ENCODE measurements around the gene SEC22B. TPM values are rescaled to one million over a fixed set of nuclear protein-coding genes. Genes with fewer than 3 reads are reported as not detected.
A peak's percentile ranks its signal among the peaks of the same experiment; 100 is the strongest.
"Not testable (repeated sequence)": the region's sequence is repeated elsewhere in the genome, so short reads cannot be mapped to it uniquely, and the experiment has no call there.

Gene SEC22B
- total RNA-seq, 1 experiment from 2014 or later, result 11.5 TPM

DNA sequence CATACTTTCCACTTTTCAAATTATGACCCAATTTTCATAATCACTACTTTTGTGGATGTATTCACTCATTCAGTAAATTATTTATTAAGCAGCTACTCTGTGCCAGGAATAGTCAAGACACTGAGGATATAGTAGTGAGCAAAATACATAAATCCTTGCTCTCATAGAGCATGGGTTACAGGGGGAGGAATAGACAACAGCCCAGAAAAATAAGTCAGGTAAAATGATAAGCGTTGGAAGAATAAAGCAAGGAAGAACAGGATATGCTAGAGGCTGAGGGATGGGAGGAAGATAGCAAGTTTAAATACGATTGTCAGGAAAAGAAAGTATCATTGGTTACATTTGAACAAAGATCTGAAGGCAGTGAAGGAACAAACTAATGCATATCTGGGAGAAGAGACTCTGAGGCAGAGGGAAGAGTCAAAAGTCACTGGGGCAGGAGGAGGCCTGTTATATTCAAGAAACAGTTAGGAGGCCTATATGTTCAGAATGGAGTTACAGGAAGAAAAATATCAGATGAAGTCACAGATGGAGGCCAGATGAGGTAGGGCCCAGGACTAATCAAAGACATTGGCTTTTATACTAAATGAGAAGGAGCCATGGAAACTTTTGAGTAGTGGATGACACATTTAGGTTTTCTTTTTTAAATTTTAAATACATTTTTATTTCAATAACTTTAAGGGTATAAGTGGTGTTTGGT is 42.9 kb downstream of the SEC22B start (continued):
- TF ChIP-seq IRF2 (CRISPR knock-in tag; IDR thresholded peaks at IDR 0.05; ENCODE audit: borderline replicate concordance, low read depth), result no peak

GRCh38 chr1:120132406-120132763 is 43.9 kb downstream of the SEC22B start:
- H3K4me3 Mint-ChIP-seq; CTCF ChIA-PET; H3K9me3 Mint-ChIP-seq; POLR2A ChIA-PET; H3K4me1 Mint-ChIP-seq; H3K27ac Mint-ChIP-seq; H3K36me3 Mint-ChIP-seq; DNase-seq (ENCODE audit: low spot score); ATAC-seq: not testable (repeated sequence)
- peaks cover 64% of the 10 kb centered on the region for H3K27me3 Mint-ChIP-seq (ENCODE audit: low read depth)

DNA sequence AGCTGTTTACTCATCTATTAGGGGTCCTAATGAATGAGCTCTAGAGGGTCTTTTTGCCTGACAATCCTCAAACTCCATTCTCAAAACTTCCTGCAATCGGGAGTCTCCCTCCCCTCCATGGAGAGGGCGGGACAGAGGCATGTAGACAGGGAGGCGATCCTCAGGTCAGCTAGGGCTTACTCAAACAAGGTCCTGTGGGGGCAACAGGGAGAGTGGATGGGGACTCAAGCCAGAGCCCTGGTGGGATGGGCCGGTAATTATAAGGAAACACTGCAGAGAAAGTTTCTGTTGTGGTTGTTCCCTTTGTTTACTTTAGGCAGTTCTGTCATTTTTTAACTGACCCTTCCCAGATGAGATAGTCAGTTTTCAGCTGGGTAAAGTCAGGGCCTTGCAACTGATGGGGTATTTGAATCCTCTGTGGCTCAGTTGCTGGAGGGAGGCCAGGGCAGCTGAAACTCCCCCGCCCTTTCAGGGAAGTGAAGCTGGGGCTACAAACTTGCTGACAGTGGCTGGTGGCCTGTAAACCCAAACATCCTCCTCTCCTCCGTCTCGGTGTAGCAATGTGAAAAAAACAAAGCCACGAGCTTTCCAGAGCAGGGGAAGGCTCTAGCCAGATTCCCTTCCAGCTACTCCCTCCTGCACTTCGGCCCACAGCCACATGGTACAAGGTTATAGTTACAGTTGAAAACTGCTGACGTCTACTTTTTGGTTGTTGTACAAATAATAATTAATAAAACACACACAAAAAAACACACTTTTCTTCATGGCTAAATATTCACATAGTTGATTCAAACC is 44.5 kb downstream of the SEC22B start:
- CTCF ChIA-PET, H3K4me3 Mint-ChIP-seq, H3K36me3 Mint-ChIP-seq, H3K27ac Mint-ChIP-seq, POLR2A ChIA-PET, H3K9me3 Mint-ChIP-seq, H3K4me1 Mint-ChIP-seq: not testable (repeated sequence)
- peaks cover 58% of the 10 kb centered on the region for H3K27me3 Mint-ChIP-seq (ENCODE audit: low read depth)
- peak; percentile 14 for DNase-seq (ENCODE audit: low spot score)
- ATAC-seq, result peak; percentile 74

GRCh38 chr1:120127921-120128320 is 48.4 kb downstream of the SEC22B start:
- H3K27me3 Mint-ChIP-seq (ENCODE audit: low read depth), result peaks cover 21% of the 10 kb centered on the region
- H3K27ac Mint-ChIP-seq; H3K9me3 Mint-ChIP-seq; ATAC-seq; POLR2A ChIA-PET; H3K4me3 Mint-ChIP-seq; H3K4me1 Mint-ChIP-seq; DNase-seq (ENCODE audit: low spot score); CTCF ChIA-PET; H3K36me3 Mint-ChIP-seq: not testable (repeated sequence)

DNA sequence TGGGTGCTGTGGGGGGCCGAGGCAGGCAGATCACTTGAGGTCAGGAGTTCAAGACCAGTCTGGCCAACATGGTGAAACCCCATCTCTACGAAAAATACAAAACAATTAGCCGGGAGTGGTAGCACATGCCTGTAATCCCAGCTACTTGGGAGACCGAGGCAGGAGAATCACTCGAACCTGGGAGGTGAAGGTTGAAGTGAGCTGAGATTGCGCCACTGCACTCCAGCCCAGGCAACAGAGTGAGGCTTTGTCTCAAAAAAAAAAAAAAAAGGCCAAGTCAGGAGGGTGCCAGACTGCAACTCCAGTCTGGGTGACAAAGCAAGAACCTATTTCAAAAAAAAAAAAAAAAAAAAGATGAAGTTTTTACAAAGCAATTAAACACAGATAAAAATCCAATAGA is 50.1 kb downstream of the SEC22B start:
- DNase-seq (ENCODE audit: low spot score); H3K36me3 Mint-ChIP-seq; CTCF ChIA-PET; H3K27ac Mint-ChIP-seq; H3K27me3 Mint-ChIP-seq (ENCODE audit: low read depth); POLR2A ChIA-PET; H3K4me1 Mint-ChIP-seq; ATAC-seq; H3K9me3 Mint-ChIP-seq; H3K4me3 Mint-ChIP-seq: not testable (repeated sequence)

DNA sequence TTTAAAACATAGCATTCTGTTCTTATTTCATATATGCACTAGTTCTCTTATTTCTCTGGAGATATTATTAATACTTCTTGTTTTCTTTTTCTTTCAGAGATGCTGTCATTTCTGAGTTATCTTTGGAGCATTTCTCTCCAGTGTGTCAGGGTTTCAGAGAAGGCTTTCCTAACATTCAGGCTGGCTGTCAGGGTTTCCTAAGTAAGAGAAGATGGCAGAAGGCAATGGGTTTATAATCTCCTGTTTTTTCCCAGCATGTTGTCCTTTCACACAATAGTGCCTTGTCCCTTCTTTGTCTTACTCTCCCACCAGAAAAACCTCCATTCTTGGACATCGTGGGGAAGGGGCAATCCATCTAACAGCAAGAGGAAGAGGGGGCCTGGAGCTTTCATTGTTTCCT is 51.7 kb downstream of the SEC22B start:
- H3K9me3 Mint-ChIP-seq; ATAC-seq; DNase-seq (ENCODE audit: low spot score); H3K36me3 Mint-ChIP-seq; H3K27me3 Mint-ChIP-seq (ENCODE audit: low read depth); POLR2A ChIA-PET; H3K4me1 Mint-ChIP-seq; H3K4me3 Mint-ChIP-seq; H3K27ac Mint-ChIP-seq; CTCF ChIA-PET: not testable (repeated sequence)

- H3K27ac Mint-ChIP-seq; H3K36me3 Mint-ChIP-seq; H3K4me1 Mint-ChIP-seq; H3K9me3 Mint-ChIP-seq; CTCF ChIA-PET; DNase-seq (ENCODE audit: low spot score); H3K27me3 Mint-ChIP-seq (ENCODE audit: low read depth); POLR2A ChIA-PET; H3K4me3 Mint-ChIP-seq; ATAC-seq: not testable (repeated sequence)
Observed at GRCh38 chr1:120123813-120124510, 52.4 kb downstream of the SEC22B start.

DNA sequence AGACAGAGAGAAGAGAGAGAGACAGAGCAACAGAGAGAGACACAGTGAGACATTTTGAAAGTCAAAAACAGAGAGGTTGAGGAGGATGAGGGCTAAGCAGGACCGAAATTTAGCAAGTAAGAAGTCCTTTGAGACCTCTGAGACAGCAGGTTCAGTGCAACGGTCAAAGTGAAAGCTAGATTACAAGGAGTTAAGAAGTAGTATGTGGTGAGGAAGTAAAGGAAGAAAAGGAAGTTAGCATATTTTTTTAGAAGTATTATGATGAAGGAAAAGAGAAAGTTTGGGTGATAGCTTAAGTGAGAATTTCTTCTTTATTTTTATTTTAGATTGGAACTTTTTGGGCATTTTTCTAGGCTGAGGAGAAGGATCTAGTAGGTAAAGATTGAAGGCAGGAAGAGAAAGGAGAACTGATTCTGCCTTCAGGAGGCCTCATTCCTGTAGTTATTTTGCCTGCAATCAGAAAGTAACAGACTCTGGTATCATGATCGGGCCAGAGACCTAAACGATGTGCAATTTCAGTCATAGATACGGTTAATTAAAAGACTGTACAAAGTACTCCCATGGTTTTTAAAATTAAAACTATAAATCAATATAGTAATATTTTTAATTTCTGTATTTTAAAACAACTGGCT is 53.9 kb downstream of the SEC22B start:
- H3K4me3 Mint-ChIP-seq; H3K9me3 Mint-ChIP-seq; ATAC-seq; H3K36me3 Mint-ChIP-seq; POLR2A ChIA-PET; H3K27me3 Mint-ChIP-seq (ENCODE audit: low read depth); H3K27ac Mint-ChIP-seq; DNase-seq (ENCODE audit: low spot score); CTCF ChIA-PET; H3K4me1 Mint-ChIP-seq: not testable (repeated sequence)

- H3K36me3 Mint-ChIP-seq; POLR2A ChIA-PET; H3K27me3 Mint-ChIP-seq (ENCODE audit: low read depth); H3K27ac Mint-ChIP-seq; H3K4me3 Mint-ChIP-seq; CTCF ChIA-PET; H3K9me3 Mint-ChIP-seq; ATAC-seq; H3K4me1 Mint-ChIP-seq; DNase-seq (ENCODE audit: low spot score): not testable (repeated sequence)
Observed at GRCh38 chr1:120121830-120122229, 54.5 kb downstream of the SEC22B start.

- H3K4me3 Mint-ChIP-seq; H3K36me3 Mint-ChIP-seq; H3K27ac Mint-ChIP-seq; ATAC-seq; H3K4me1 Mint-ChIP-seq; DNase-seq (ENCODE audit: low spot score); H3K9me3 Mint-ChIP-seq; H3K27me3 Mint-ChIP-seq (ENCODE audit: low read depth); CTCF ChIA-PET; POLR2A ChIA-PET: not testable (repeated sequence)
Observed at GRCh38 chr1:120120525-120120924, 55.8 kb downstream of the SEC22B start.

- H3K9me3 Mint-ChIP-seq; H3K4me1 Mint-ChIP-seq; CTCF ChIA-PET; H3K27ac Mint-ChIP-seq; DNase-seq (ENCODE audit: low spot score); POLR2A ChIA-PET; H3K4me3 Mint-ChIP-seq; H3K36me3 Mint-ChIP-seq; ATAC-seq; H3K27me3 Mint-ChIP-seq (ENCODE audit: low read depth): not testable (repeated sequence)
Observed at GRCh38 chr1:120117371-120118177, 58.7 kb downstream of the SEC22B start.

GRCh38 chr1:120116094-120116493 is 60.2 kb downstream of the SEC22B start:
- H3K27ac Mint-ChIP-seq; H3K4me1 Mint-ChIP-seq; POLR2A ChIA-PET; H3K27me3 Mint-ChIP-seq (ENCODE audit: low read depth); H3K4me3 Mint-ChIP-seq; DNase-seq (ENCODE audit: low spot score); H3K9me3 Mint-ChIP-seq; H3K36me3 Mint-ChIP-seq; ATAC-seq: not testable (repeated sequence)
- CTCF ChIA-PET, result interaction anchor here (0.7 kb wide), 1 partner anchor 166 kb away, joined by 3 read pairs; no protein-coding TSS in a partner anchor
